Right lobe of liver (tissue), 4 donors: ENCODE data around the gene GRIA3.
"Not testable (repeated sequence)": the region's sequence is repeated elsewhere in the genome, so short reads cannot be mapped to it uniquely, and the experiment has no call there.

ENCODE experiments used
- CTCF ChIP-seq, 4 donors: fragments of 200-600 bp in 3 of 4; fragments of 450-650 bp in 1 of 4; IDR thresholded peaks; one replicate each; pipeline versions ENCODE4 v1.5.1 to v1.8.0; 2016 to 2022; ENCODE audit warnings: antibody characterized with exemption in 4 of 4, mild to moderate bottlenecking in 2 of 4
- POLR2A ChIP-seq: fragments of 450-650 bp; IDR thresholded peaks from one replicate; pipeline ENCODE4 v1.6.1; 2017; ENCODE audit warnings: antibody characterized with exemption, mild to moderate bottlenecking
- donor health status: DM: no; HTN: no; CAD: no.
- donor health status: DM: no; HTN: no; CAD: no.
- donor health status: DM: no; HTN: yes; CAD: no.

GRCh38 chrX:123514279-123514640 is 330.2 kb downstream of the GRIA3 start:
- peak; percentile 13 to 31 (median 20) for TF ChIP-seq CTCF (IDR thresholded peaks at IDR 0.05)
- TF ChIP-seq POLR2A: not testable (repeated sequence)
